Loucy (cell line): ENCODE results near the gene LGALS9B.
"Not testable (repeated sequence)": the region's sequence is repeated elsewhere in the genome, so short reads cannot be mapped to it uniquely, and the experiment has no call there.

ENCODE experiments used
- EZH2phosphoT487 ChIP-seq: fragments of 200-600 bp; IDR thresholded peaks from 2 replicates; pipeline ENCODE4 v1.6.1; 2018; ENCODE audit warnings: antibody characterized with exemption, mild to moderate bottlenecking, moderate library complexity, borderline replicate concordance
- TF ChIP-seq, protein P1 (sequence below): fragments of 200-600 bp; sonication (generic); conservative IDR thresholded peaks from 2 replicates; pipeline ENCODE4 v1.5.1; 2014; ENCODE audit warnings: mild to moderate bottlenecking, antibody characterized with exemption, low read length

DNA sequence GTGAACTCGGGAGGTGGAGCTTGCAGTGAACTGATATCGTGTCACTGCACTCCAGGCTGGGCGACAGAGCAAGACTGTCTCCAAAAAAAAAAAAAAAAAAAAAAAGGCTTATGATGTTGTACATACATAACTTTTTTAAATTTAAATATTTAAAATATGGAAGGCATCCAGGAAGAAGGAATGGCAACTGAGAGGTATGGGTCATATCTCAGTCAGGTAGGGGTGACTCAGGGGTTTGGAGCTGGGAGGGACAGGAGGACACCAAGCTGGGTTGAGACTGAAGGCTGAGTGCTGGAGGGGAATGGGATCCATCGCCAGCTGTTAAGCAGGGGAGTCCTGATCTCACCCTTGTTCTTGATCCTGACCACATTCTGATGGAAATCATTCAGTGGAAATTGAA lies 33.0 kb upstream of the LGALS9B start:
- not testable (repeated sequence) for TF ChIP-seq EZH2phosphoT487
- TF ChIP-seq, protein P1, sequence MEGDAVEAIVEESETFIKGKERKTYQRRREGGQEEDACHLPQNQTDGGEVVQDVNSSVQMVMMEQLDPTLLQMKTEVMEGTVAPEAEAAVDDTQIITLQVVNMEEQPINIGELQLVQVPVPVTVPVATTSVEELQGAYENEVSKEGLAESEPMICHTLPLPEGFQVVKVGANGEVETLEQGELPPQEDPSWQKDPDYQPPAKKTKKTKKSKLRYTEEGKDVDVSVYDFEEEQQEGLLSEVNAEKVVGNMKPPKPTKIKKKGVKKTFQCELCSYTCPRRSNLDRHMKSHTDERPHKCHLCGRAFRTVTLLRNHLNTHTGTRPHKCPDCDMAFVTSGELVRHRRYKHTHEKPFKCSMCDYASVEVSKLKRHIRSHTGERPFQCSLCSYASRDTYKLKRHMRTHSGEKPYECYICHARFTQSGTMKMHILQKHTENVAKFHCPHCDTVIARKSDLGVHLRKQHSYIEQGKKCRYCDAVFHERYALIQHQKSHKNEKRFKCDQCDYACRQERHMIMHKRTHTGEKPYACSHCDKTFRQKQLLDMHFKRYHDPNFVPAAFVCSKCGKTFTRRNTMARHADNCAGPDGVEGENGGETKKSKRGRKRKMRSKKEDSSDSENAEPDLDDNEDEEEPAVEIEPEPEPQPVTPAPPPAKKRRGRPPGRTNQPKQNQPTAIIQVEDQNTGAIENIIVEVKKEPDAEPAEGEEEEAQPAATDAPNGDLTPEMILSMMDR: not testable (repeated sequence)
